ENCODE results near the gene NAMPT. TPM values are rescaled to one million over a fixed set of nuclear protein-coding genes. Genes with fewer than 3 reads are reported as not detected.

NAMPT gene
- total and polyA plus RNA-seq, 9 of the 15 experiments (the other 6 are each of a cell fraction or from before 2014, with no cell fraction given), result 41.1 to 160 (median 106) TPM

DNA sequence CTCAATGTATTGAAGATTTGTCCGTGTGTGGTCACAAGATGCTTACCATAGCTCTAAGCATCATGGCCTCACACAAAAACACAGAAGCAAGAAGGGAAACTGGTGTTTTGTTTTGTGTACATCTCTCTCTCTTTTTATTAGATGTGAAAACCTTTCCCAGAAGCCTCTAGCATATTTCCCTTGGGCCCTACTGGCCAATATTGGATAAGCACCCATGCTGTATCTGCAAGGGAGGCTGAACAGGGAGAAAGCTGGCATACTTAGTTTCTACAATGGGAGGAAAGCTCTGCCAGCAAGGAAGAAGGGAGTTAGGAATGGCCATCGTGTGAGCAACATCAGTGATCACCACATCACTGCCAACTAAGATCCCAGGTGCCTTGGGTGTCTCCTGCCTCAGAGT lies 9.6 kb upstream of the NAMPT start:
- Histone ChIP-seq H3K36me3 (ENCODE audit: control insufficient read depth, insufficient read depth, low read length) (no peaks in the 10 kb centered on the region), H3K9me1 (ENCODE audit: control insufficient read depth, insufficient read depth, low read length) (no peaks in the 10 kb centered on the region), H3K27ac (ENCODE audit: extremely low read depth, low read depth, low read length) (no peak overlapping the region), H3K9me3 (replicated peaks; ENCODE audit: control insufficient read depth, insufficient read depth, low read depth, low read length) (no peaks in the 10 kb centered on the region), H3K27me3 (ENCODE audit: control insufficient read depth in 2 of 2, insufficient read depth in 2 of 2, low read length in 2 of 2) (no peaks in the 10 kb centered on the region), H3K9ac (ENCODE audit: insufficient read depth in 1 of 2, low read depth in 2 of 2, low read length in 2 of 2) (no peak overlapping the region), H2AFZ (ENCODE audit: low read depth, low read length) (no peak overlapping the region), H3K4me2 (ENCODE audit: insufficient read depth, low read length) (no peak overlapping the region), H4K20me1 (replicated peaks; ENCODE audit: control insufficient read depth, insufficient read depth, low read length) (no peaks in the 10 kb centered on the region), H3K4me3 (no peak overlapping the region), H3K79me2 (ENCODE audit: control insufficient read depth, insufficient read depth, low read length) (no peaks in the 10 kb centered on the region), H3K4me1 (replicated peaks in 1 of 2; ENCODE audit: control insufficient read depth in 2 of 2, insufficient read depth in 2 of 2, low read length in 2 of 2) (no peaks in the 10 kb centered on the region; a peak in 1 of 5 replicates)
- WGBS (ENCODE audit: insufficient coverage, low coverage, missing lambda C conversion rate), result 0% methylated on average over 2 of the region's 2 CpGs
- DNase-seq (ENCODE audit: extremely low read depth in 1 of 4, low spot score in 3 of 4) (peak in 1 of 4 experiments; percentile 23), FAIRE-seq (no peak), ATAC-seq (0 out of 3 replicates have a peak, but pooled peaks have one; percentile 46)
- intact Hi-C loops (cut with micrococcal nuclease) (no loop called here), in situ Hi-C loops (cut with MboI) (no loop called here)
- TF ChIP-seq, protein P1, sequence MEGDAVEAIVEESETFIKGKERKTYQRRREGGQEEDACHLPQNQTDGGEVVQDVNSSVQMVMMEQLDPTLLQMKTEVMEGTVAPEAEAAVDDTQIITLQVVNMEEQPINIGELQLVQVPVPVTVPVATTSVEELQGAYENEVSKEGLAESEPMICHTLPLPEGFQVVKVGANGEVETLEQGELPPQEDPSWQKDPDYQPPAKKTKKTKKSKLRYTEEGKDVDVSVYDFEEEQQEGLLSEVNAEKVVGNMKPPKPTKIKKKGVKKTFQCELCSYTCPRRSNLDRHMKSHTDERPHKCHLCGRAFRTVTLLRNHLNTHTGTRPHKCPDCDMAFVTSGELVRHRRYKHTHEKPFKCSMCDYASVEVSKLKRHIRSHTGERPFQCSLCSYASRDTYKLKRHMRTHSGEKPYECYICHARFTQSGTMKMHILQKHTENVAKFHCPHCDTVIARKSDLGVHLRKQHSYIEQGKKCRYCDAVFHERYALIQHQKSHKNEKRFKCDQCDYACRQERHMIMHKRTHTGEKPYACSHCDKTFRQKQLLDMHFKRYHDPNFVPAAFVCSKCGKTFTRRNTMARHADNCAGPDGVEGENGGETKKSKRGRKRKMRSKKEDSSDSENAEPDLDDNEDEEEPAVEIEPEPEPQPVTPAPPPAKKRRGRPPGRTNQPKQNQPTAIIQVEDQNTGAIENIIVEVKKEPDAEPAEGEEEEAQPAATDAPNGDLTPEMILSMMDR (IDR thresholded peaks at IDR 0.05 in 2 of 3, conservative IDR thresholded peaks at IDR 0.05 in 1 of 3; ENCODE audit: insufficient read depth in 2 of 3, low read depth in 1 of 3, low read length in 3 of 3), result peak in 1 of 3 experiments; percentile 24; a peak in 1 of 6 replicates
- TF ChIP-seq, protein P2, sequence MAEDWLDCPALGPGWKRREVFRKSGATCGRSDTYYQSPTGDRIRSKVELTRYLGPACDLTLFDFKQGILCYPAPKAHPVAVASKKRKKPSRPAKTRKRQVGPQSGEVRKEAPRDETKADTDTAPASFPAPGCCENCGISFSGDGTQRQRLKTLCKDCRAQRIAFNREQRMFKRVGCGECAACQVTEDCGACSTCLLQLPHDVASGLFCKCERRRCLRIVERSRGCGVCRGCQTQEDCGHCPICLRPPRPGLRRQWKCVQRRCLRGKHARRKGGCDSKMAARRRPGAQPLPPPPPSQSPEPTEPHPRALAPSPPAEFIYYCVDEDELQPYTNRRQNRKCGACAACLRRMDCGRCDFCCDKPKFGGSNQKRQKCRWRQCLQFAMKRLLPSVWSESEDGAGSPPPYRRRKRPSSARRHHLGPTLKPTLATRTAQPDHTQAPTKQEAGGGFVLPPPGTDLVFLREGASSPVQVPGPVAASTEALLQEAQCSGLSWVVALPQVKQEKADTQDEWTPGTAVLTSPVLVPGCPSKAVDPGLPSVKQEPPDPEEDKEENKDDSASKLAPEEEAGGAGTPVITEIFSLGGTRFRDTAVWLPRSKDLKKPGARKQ (CRISPR knock-in tag; IDR thresholded peaks at IDR 0.05), result no peak
- TF ChIP-seq NFE2 (IDR thresholded peaks at IDR 0.05; ENCODE audit: low read depth), result no peak
- ChIA-PET POLR2A (interaction anchor here (0.6 to 2.1 kb wide), 2 partner anchors 9 to 13 kb away, joined by 3 to 13 read pairs; partner anchors contain the start of gene NAMPT), CTCF (ENCODE audit: low intra/inter-chr PET ratio) (no interaction called here)
- no TSS peak for BruUV-seq (replicated peaks)

Data from K562 (cell line).